BJ (cell line): ENCODE results near the gene TOMM7. TPM values are rescaled to one million over a fixed set of nuclear protein-coding genes. Genes with fewer than 3 reads are reported as not detected.
"Not testable (repeated sequence)": the region's sequence is repeated elsewhere in the genome, so short reads cannot be mapped to it uniquely, and the experiment has no call there.

Source experiments
- CTCF ChIA-PET: fragments of 350-600 bp; formaldehyde crosslinking; extraction: SDS; loops from one replicate; lab custom pipeline; 2021; ENCODE audit warnings: antibody characterized with exemption, inconsistent platforms; lab: Yijun Ruan, JAX
- POLR2A ChIA-PET: fragments of 300-600 bp; sonication (Branson Sonifier 250); formaldehyde crosslinking; extraction: SDS; loops from one replicate; lab custom pipeline; 2021; ENCODE audit warnings: antibody characterized with exemption; lab: Charles Lee
- DNase-seq: peaks from one replicate; pipeline ENCODE4 v3.0.0-alpha.2; 2011; ENCODE audit warnings: low read depth
- H3K27me3 ChIP-seq: 2 replicates; pipeline ENCODE4 v1.6.0; 2011; ENCODE audit warnings: low read length; ENCODE audit not compliant: control insufficient read depth, insufficient read depth
- H3K36me3 ChIP-seq: 2 replicates; pipeline ENCODE4 v1.5.1; 2011; ENCODE audit warnings: low read length; ENCODE audit not compliant: control insufficient read depth, insufficient read depth
- H3K4me3 ChIP-seq: 2 replicates; pipeline ENCODE4 v1.5.1; 2011; ENCODE audit warnings: low read depth, mild to moderate bottlenecking, control low read depth, low read length
- polyA plus RNA-seq: library from polyadenylated mRNA; depleted of rRNA; stranded (reverse); fragments of >200 nt; gene quantifications from 2 replicates; pipeline ENCODE4 v1.2.3, GENCODE V29; 2011
- TF ChIP-seq, protein P1 (sequence below): IDR thresholded peaks from 2 replicates; pipeline ENCODE4 v1.5.1; 2011; ENCODE audit warnings: low read depth, mild to moderate bottlenecking, control low read depth, inconsistent platforms, low read length, moderate library complexity; ENCODE audit not compliant: insufficient read depth

Gene TOMM7
- polyA plus RNA-seq, 1 experiment: 346 TPM

DNA sequence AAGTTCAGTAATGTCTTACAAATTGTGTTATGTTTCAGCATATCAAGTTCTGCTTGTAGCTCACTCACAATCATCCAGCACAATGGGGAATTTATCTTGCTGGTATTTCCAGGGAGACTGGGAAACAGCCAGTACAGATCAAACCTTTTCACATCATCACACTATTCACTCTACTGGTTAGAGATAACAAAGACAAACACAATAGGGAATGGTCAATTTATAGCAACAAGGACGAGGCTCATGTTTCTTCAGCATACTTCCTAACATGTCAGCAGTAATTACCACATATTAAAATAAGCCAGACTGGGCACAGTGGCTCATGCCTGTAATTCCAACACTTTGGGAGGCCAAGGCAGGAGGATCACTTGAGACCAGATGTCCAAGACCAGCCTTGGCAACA is 38.3 kb downstream of the TOMM7 start:
- H3K4me3 ChIP-seq: no peak overlapping the region
- no peaks in the 10 kb centered on the region for H3K36me3 ChIP-seq
- ChIA-PET POLR2A (no interaction called here), CTCF (interaction anchor here (1.1 to 4.4 kb wide), 3 partner anchors 10 to 224 kb away, joined by 3 to 30 read pairs (median 15); no protein-coding TSS in a partner anchor)
- H3K27me3 ChIP-seq: no peaks in the 10 kb centered on the region
- no peak for DNase-seq
- TF ChIP-seq, protein P1, sequence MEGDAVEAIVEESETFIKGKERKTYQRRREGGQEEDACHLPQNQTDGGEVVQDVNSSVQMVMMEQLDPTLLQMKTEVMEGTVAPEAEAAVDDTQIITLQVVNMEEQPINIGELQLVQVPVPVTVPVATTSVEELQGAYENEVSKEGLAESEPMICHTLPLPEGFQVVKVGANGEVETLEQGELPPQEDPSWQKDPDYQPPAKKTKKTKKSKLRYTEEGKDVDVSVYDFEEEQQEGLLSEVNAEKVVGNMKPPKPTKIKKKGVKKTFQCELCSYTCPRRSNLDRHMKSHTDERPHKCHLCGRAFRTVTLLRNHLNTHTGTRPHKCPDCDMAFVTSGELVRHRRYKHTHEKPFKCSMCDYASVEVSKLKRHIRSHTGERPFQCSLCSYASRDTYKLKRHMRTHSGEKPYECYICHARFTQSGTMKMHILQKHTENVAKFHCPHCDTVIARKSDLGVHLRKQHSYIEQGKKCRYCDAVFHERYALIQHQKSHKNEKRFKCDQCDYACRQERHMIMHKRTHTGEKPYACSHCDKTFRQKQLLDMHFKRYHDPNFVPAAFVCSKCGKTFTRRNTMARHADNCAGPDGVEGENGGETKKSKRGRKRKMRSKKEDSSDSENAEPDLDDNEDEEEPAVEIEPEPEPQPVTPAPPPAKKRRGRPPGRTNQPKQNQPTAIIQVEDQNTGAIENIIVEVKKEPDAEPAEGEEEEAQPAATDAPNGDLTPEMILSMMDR: no peak

DNA sequence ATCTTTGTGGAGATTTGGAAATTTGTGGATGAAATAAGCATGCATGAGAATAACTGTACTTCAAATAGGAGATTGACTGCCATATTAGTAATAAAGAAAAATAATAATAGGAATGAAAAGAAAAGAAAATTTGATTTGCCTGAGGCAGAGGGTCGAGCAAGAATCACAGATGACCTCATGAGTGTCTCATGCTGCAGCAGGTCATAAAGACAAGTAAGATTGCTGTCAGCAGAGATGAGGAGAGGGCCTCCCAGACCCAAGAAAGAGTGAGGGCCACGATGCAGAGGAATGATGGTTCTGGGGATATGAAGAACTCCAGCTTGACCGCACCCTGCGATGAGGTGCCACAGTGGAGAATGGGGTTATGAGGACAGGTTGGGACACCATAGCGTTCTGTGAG is 39.2 kb downstream of the TOMM7 start:
- H3K36me3 ChIP-seq: no peaks in the 10 kb centered on the region
- no peak overlapping the region for H3K4me3 ChIP-seq
- ChIA-PET CTCF (interaction anchor here (1.4 to 4.4 kb wide), 7 partner anchors 11 to 223 kb away, joined by 4 to 30 read pairs (median 7); no protein-coding TSS in a partner anchor), POLR2A (no interaction called here)
- no peak for DNase-seq
- TF ChIP-seq, protein P1: no peak
- H3K27me3 ChIP-seq: no peaks in the 10 kb centered on the region

DNA sequence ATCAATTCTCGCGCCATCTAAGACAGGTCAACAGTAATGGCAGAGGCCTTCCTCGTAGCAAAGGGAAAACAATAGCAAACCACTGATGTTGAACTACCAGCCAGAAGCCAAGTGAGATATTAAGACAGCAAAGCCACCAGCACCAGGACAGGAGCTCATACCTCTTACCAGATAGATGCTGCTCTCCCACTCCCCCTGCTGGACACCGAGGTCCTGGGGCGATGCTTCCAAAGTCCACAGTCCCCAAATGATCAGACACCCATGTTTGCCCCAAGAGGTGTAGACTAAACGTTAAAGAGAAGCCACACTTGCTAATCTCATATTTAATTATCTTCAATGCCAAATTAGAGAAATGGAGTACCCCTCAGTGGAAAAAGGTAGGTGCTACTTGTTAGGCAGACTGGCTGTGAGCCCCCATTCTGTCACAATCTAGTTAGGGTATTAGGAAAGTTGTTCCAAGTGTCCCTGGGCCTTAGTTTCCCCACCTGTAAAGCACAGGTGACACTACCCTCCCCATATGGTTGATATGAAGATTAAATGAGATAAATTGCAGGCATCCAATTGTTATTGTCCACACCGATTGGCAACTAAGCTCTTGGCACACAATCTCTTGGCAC is 39.9 kb downstream of the TOMM7 start:
- POLR2A ChIA-PET: interaction anchor here (0.5 kb wide), 1 partner anchor 462 kb away, joined by 4 read pairs; no protein-coding TSS in a partner anchor
- Histone ChIP-seq H3K4me3 (no peak overlapping the region), H3K27me3 (no peaks in the 10 kb centered on the region), H3K36me3 (no peaks in the 10 kb centered on the region)
- no peak for DNase-seq
- TF ChIP-seq, protein P1: peak; percentile 68
- CTCF ChIA-PET: interaction anchor here (0.6 to 4.4 kb wide), 15 partner anchors 11 to 272 kb away, joined by 3 to 30 read pairs (median 4); no protein-coding TSS in a partner anchor

DNA sequence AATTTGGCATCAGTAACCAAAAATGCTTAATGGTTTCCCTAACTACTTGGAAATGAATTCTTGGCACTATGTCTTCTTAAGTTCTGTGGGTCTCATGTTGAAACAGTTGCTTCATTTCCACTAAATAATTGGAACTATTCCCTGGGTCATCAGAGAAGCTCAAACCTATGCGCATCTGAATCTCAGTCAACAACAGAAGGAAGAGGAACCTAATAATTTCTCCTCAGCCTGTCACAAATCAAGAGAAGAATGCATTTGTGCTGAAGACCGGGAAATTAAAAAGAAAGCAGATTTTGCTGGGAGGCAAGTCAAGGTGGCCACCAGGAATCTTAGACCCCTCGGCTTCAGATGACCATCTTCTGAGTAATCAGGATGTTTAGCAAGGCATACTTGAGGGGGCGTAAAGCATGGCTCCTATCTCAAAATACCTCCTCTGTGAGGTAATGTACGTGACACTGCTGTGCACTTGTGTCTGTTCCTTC is 41.4 kb downstream of the TOMM7 start:
- POLR2A ChIA-PET: interaction anchor here (0.9 to 1.2 kb wide), 2 partner anchors 53 to 55 kb away, joined by 3 to 4 read pairs; no protein-coding TSS in a partner anchor
- TF ChIP-seq, protein P1: no peak
- DNase-seq: peak; percentile 85
- CTCF ChIA-PET: interaction anchor here (1.1 to 4.4 kb wide), 7 partner anchors 13 to 274 kb away, joined by 4 to 30 read pairs (median 7); no protein-coding TSS in a partner anchor
- Histone ChIP-seq H3K4me3 (no peak overlapping the region), H3K36me3 (no peaks in the 10 kb centered on the region), H3K27me3 (no peaks in the 10 kb centered on the region)

DNA sequence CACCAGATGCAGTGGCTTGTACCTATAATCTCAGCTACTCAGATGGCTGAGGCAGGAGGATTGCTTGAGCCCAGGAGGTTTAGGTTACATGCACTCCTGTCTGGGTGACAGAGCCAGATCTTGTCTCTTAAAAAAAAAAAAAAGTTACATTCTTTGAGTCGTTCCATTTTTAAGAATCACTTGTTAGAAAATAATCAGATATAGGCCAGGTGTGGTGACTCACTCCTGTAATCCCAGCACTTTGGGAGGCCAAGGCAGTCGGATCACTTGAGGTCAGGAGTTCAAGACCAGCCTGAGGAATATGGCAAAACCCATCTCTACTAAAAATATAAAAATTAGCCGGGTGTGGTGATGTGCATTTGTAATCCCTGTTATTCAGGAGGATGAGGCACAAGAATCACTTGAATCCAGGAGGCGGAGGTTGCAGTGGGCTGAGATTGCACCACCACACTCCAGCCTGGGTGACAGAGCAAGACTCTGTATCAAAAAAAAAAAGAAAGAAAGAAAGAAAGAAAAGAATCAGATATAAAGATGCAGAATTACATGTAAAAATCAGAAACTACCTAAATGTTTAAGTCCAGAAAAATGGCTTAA is 42.8 kb downstream of the TOMM7 start:
- H3K36me3 ChIP-seq, POLR2A ChIA-PET, H3K4me3 ChIP-seq, H3K27me3 ChIP-seq, DNase-seq: not testable (repeated sequence)
- CTCF ChIA-PET: interaction anchor here (1.2 to 1.7 kb wide), 3 partner anchors 51 to 193 kb away, joined by 3 to 4 read pairs (median 3); partner anchors contain the start of gene IL6
